HG03280 (cell line): Measurements from ENCODE around the gene ZBTB11.
"Not testable (repeated sequence)": the region's sequence is repeated elsewhere in the genome, so short reads cannot be mapped to it uniquely, and the experiment has no call there.

ENCODE experiments used
- ATAC-seq: cut with Tn5 transposase; IDR thresholded peaks from one replicate; pipeline ENCODE4 v1.9.1; 2021; ENCODE audit warnings: mild to moderate bottlenecking, moderate library complexity; ENCODE audit not compliant: unreplicated experiment

Gene ZBTB11

GRCh38 chr3:101676765-101677435 lies at the start of gene ZBTB11:
Gene ZBTB11 (minus strand): TSS chr3:101677132. CDS start chr3:101676914, 218 bp downstream.
- ATAC-seq, result peak; percentile 66

- no peak for ATAC-seq
These were observed 49.0 kb upstream of the ZBTB11 start for GRCh38 chr3:101725890-101726275.

- peak; percentile 17 for ATAC-seq
These were observed 48.4 kb upstream of the ZBTB11 start for GRCh38 chr3:101725194-101725889.

GRCh38 chr3:101724329-101725193 lies 47.6 kb upstream of the ZBTB11 start, which contains the start of gene CEP97:
Gene CEP97 (plus strand): TSS chr3:101724614. CDS start chr3:101724677, 63 bp downstream.
- ATAC-seq, result peak; percentile 88

- peak; percentile 48 for ATAC-seq
These were observed 45.7 kb upstream of the ZBTB11 start for GRCh38 chr3:101722394-101723173.

GRCh38 chr3:101720851-101721840 lies 44.2 kb upstream of the ZBTB11 start:
- no peak for ATAC-seq

- ATAC-seq, result no peak
These were observed 42.8 kb upstream of the ZBTB11 start for GRCh38 chr3:101719604-101720185.

- no peak for ATAC-seq
These were observed 41.5 kb upstream of the ZBTB11 start for GRCh38 chr3:101718455-101718854.

GRCh38 chr3:101709126-101709525 lies 32.2 kb upstream of the ZBTB11 start:
- ATAC-seq, result no peak

- not testable (repeated sequence) for ATAC-seq
These were observed 27.7 kb upstream of the ZBTB11 start for GRCh38 chr3:101704639-101705038.

GRCh38 chr3:101703169-101703568 lies 26.2 kb upstream of the ZBTB11 start:
- no peak for ATAC-seq

- no peak for ATAC-seq
These were observed 25.8 kb upstream of the ZBTB11 start for GRCh38 chr3:101702726-101703125.

- no peak for ATAC-seq
These were observed 25.0 kb upstream of the ZBTB11 start for GRCh38 chr3:101701696-101702634.

GRCh38 chr3:101695779-101696372 lies 18.9 kb upstream of the ZBTB11 start:
- no peak for ATAC-seq

- ATAC-seq, result not testable (repeated sequence)
These were observed 17.9 kb upstream of the ZBTB11 start for GRCh38 chr3:101694836-101695235.

GRCh38 chr3:101693540-101693939 lies 16.6 kb upstream of the ZBTB11 start:
- peak; percentile 93 for ATAC-seq
